SK-N-SH treated with all-trans-retinoic acid at 6 μM for 48 hours (cell line): ENCODE results near the gene TRAPPC6A.

Source experiments
- ESRRG ChIP-seq: fragments of 250-450 bp; sonication (Bioruptor Pico); IDR thresholded peaks from 2 replicates; pipeline ENCODE4 v1.6.1; 2021; ENCODE audit warnings: mild to moderate bottlenecking
- RARB ChIP-seq: fragments of 250-450 bp; sonication (Bioruptor Pico); IDR thresholded peaks from 2 replicates; pipeline ENCODE4 v1.8.0; 2021; ENCODE audit warnings: mild to moderate bottlenecking, moderate library complexity
- TCF4 ChIP-seq: fragments of 250-450 bp; sonication (Bioruptor Pico); IDR thresholded peaks from 2 replicates; pipeline ENCODE4 v1.8.0; 2021; ENCODE audit warnings: mild to moderate bottlenecking, moderate library complexity, borderline replicate concordance
- ZNF565 ChIP-seq: fragments of 450-650 bp; formaldehyde crosslinking; conservative IDR thresholded peaks from 2 replicates; pipeline ENCODE4 v1.5.0; 2020; ENCODE audit warnings: low read depth, mild to moderate bottlenecking, moderate library complexity
- ZNF70 ChIP-seq: fragments of 450-650 bp; formaldehyde crosslinking; IDR thresholded peaks from 2 replicates; pipeline ENCODE4 v1.5.0; 2020; ENCODE audit warnings: mild to moderate bottlenecking, moderate library complexity
- TF ChIP-seq, protein P1 (sequence below): fragments of 250-450 bp; sonication (Bioruptor Pico); IDR thresholded peaks from 2 replicates; pipeline ENCODE4 v1.8.0; 2020; ENCODE audit warnings: mild to moderate bottlenecking, moderate library complexity, borderline replicate concordance
- TF ChIP-seq, protein P2 (sequence below): fragments of 250-450 bp; sonication (Bioruptor Pico); IDR thresholded peaks from 2 replicates; pipeline ENCODE4 v1.8.0; 2021; ENCODE audit warnings: low read depth, mild to moderate bottlenecking, moderate library complexity, borderline replicate concordance
- TF ChIP-seq, protein P3 (sequence below): fragments of 250-450 bp; sonication (Bioruptor Pico); IDR thresholded peaks from 2 replicates; pipeline ENCODE4 v1.5.1; 2020; ENCODE audit warnings: low read depth, mild to moderate bottlenecking, moderate library complexity

GRCh38 chr19:45159210-45159970, 18.6 kb downstream of the TRAPPC6A start:
- TF ChIP-seq RARB (CRISPR knock-in tag) (no peak), ZNF70 (CRISPR knock-in tag) (no peak), TCF4 (CRISPR knock-in tag) (no peak), ZNF565 (no peak), ESRRG (no peak)
- TF ChIP-seq, protein P1, sequence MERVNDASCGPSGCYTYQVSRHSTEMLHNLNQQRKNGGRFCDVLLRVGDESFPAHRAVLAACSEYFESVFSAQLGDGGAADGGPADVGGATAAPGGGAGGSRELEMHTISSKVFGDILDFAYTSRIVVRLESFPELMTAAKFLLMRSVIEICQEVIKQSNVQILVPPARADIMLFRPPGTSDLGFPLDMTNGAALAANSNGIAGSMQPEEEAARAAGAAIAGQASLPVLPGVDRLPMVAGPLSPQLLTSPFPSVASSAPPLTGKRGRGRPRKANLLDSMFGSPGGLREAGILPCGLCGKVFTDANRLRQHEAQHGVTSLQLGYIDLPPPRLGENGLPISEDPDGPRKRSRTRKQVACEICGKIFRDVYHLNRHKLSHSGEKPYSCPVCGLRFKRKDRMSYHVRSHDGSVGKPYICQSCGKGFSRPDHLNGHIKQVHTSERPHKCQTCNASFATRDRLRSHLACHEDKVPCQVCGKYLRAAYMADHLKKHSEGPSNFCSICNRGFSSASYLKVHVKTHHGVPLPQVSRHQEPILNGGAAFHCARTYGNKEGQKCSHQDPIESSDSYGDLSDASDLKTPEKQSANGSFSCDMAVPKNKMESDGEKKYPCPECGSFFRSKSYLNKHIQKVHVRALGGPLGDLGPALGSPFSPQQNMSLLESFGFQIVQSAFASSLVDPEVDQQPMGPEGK (CRISPR knock-in tag): no peak
- TF ChIP-seq, protein P2, sequence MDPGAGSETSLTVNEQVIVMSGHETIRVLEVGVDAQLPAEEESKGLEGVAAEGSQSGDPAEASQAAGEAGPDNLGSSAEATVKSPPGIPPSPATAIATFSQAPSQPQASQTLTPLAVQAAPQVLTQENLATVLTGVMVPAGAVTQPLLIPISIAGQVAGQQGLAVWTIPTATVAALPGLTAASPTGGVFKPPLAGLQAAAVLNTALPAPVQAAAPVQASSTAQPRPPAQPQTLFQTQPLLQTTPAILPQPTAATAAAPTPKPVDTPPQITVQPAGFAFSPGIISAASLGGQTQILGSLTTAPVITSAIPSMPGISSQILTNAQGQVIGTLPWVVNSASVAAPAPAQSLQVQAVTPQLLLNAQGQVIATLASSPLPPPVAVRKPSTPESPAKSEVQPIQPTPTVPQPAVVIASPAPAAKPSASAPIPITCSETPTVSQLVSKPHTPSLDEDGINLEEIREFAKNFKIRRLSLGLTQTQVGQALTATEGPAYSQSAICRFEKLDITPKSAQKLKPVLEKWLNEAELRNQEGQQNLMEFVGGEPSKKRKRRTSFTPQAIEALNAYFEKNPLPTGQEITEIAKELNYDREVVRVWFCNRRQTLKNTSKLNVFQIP (CRISPR knock-in tag): no peak
- TF ChIP-seq, protein P3, sequence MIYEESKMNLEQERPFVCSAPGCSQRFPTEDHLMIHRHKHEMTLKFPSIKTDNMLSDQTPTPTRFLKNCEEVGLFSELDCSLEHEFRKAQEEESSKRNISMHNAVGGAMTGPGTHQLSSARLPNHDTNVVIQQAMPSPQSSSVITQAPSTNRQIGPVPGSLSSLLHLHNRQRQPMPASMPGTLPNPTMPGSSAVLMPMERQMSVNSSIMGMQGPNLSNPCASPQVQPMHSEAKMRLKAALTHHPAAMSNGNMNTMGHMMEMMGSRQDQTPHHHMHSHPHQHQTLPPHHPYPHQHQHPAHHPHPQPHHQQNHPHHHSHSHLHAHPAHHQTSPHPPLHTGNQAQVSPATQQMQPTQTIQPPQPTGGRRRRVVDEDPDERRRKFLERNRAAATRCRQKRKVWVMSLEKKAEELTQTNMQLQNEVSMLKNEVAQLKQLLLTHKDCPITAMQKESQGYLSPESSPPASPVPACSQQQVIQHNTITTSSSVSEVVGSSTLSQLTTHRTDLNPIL: no peak
